HCT116 (cell line): ENCODE data around the gene GAL3ST2. TPM values are rescaled to one million over a fixed set of nuclear protein-coding genes. Genes with fewer than 3 reads are reported as not detected.
A peak's percentile ranks its signal among the peaks of the same experiment; 100 is the strongest.
"Not testable (repeated sequence)": the region's sequence is repeated elsewhere in the genome, so short reads cannot be mapped to it uniquely, and the experiment has no call there.

Experiments used
- ATAC-seq: fragments of 200-7000 bp; cut with Tn5 transposase; 2 replicates; pipeline ENCODE4 v1.9.1; 2020; ENCODE audit warnings: mild to moderate bottlenecking, moderate library complexity
- BruUV-seq: library from RNA; stranded (reverse); fragments of 400-500 nt; replicated peaks from 2 replicates; lab custom pipeline; 2021; lab: Mats Ljungman, UMichigan
- CTCF ChIA-PET: fragments of 300-600 bp; sonication (Branson Sonifier 250); formaldehyde crosslinking; loops from one replicate; lab custom pipeline; 2021; ENCODE audit warnings: antibody characterized with exemption; lab: Charles Lee
- POLR2A ChIA-PET: fragments of 300-600, 350-600 bp; sonication (Branson Sonifier 250); formaldehyde crosslinking; loops from one replicate; lab custom pipeline; 2021; ENCODE audit warnings: antibody characterized with exemption; lab: Charles Lee
- RAD21 ChIA-PET, 2 experiments: fragments of 300-600 bp; sonication (Branson Sonifier 250); formaldehyde crosslinking; loops; one replicate each; lab custom pipeline; 2023; ENCODE audit warnings: low total read pairs in 2 of 2; ENCODE audit not compliant: uncharacterized antibody in 2 of 2, unreplicated experiment in 2 of 2, low non-redundant PET in 1 of 2; lab: Charles Lee
- DNase-seq: peaks from one replicate; pipeline ENCODE4 v3.0.0-alpha.2; 2010; ENCODE audit warnings: low read depth, low spot score
- H2AFZ ChIP-seq: fragments of 200-600 bp; shearing (Covaris generic), sonication (generic); 2 replicates; pipeline ENCODE4 v1.6.1; 2017; ENCODE audit warnings: low read depth, mixed run types, mixed read lengths, antibody characterized with exemption, low read length; ENCODE audit not compliant: poor library complexity, severe bottlenecking
- H3K27ac ChIP-seq: 2 replicates; pipeline ENCODE4 v1.5.1; 2012; ENCODE audit warnings: low read depth, low read length
- H3K27me3 ChIP-seq: fragments of 200-600 bp; sonication (generic); 2 replicates; pipeline ENCODE4 v1.6.1; 2016; ENCODE audit warnings: mixed run types, low read length, mixed read lengths; ENCODE audit not compliant: insufficient read depth
- H3K36me3 ChIP-seq, 2 experiments: fragments of 200-500 bp in 1 of 2; fragments of 200-600 bp in 1 of 2; sonication (Bioruptor generic) in 1 of 2; sonication (generic) in 1 of 2; 2 replicates each; pipeline versions ENCODE4 v1.5.1 to v1.6.1; 2014 to 2016; ENCODE audit warnings: low read length in 2 of 2, inconsistent platforms in 1 of 2, mixed read lengths in 1 of 2, mixed run types in 1 of 2; ENCODE audit not compliant: insufficient read depth in 2 of 2, control insufficient read depth in 1 of 2
- H3K4me1 ChIP-seq, 2 experiments: fragments of 200-600 bp in 1 of 2; sonication (generic) in 1 of 2; 2 replicates each; pipeline versions ENCODE4 v1.5.1 to v1.6.1; 2012 to 2017; ENCODE audit warnings: low read length in 2 of 2, inconsistent platforms in 1 of 2, mild to moderate bottlenecking in 1 of 2, mixed read lengths in 1 of 2, mixed run types in 1 of 2, moderate library complexity in 1 of 2; ENCODE audit not compliant: insufficient read depth in 2 of 2, control insufficient read depth in 1 of 2
- H3K4me2 ChIP-seq: fragments of 200-600 bp; sonication (generic); 2 replicates; pipeline ENCODE4 v1.6.1; 2017; ENCODE audit warnings: mixed run types, low read length, mixed read lengths
- H3K4me3 ChIP-seq, 2 experiments: fragments of 200-600 bp in 1 of 2; sonication (generic) in 1 of 2; replicated peaks in 1 of 2; 2 replicates each; pipeline ENCODE4 v1.5.1; 2011 to 2016; ENCODE audit warnings: low read length in 2 of 2, control low read depth in 1 of 2, low read depth in 1 of 2, mild to moderate bottlenecking in 1 of 2, mixed read lengths in 1 of 2, mixed run types in 1 of 2
- H3K79me2 ChIP-seq: fragments of 200-600 bp; sonication (generic); 2 replicates; pipeline ENCODE4 v1.6.1; 2017; ENCODE audit warnings: mild to moderate bottlenecking, mixed run types, low read length, moderate library complexity, mixed read lengths; ENCODE audit not compliant: insufficient read depth
- H3K9ac ChIP-seq: fragments of 200-600 bp; sonication (generic); 2 replicates; pipeline ENCODE4 v1.6.1; 2016; ENCODE audit warnings: low read length, mixed read lengths
- H3K9me2 ChIP-seq: fragments of 200-600 bp; sonication (generic), shearing (Covaris generic); 2 replicates; pipeline ENCODE4 v1.6.1; 2017; ENCODE audit warnings: mixed run types, mild to moderate bottlenecking, moderate library complexity; ENCODE audit not compliant: insufficient read depth
- H3K9me3 ChIP-seq, 2 experiments: fragments of 200-500 bp in 1 of 2; fragments of 200-600 bp in 1 of 2; sonication (Bioruptor generic) in 1 of 2; sonication (generic) in 1 of 2; 2 replicates each; pipeline ENCODE4 v1.6.1; 2014 to 2017; ENCODE audit warnings: low read length in 2 of 2, mixed read lengths in 2 of 2, inconsistent platforms in 1 of 2, low read depth in 1 of 2, mild to moderate bottlenecking in 1 of 2, mixed run types in 1 of 2, moderate library complexity in 1 of 2; ENCODE audit not compliant: control insufficient read depth in 1 of 2, insufficient read depth in 1 of 2
- H4K20me1 ChIP-seq: fragments of 200-600 bp; sonication (generic), shearing (Covaris generic); 2 replicates; pipeline ENCODE4 v1.6.1; 2017; ENCODE audit warnings: mixed run types, mild to moderate bottlenecking, moderate library complexity; ENCODE audit not compliant: insufficient read depth
- ATF3 ChIP-seq: IDR thresholded peaks from 2 replicates; pipeline ENCODE4 v1.6.1; 2012
- CTCF ChIP-seq, 3 experiments: fragments of 200-600 bp in 1 of 3; sonication (generic) in 1 of 3; IDR thresholded peaks in 2 of 3; conservative IDR thresholded peaks in 1 of 3; 2 replicates each; pipeline ENCODE4 v1.5.1; 2012 to 2017; ENCODE audit warnings: low read depth in 2 of 3, low read length in 2 of 3, antibody characterized with exemption in 1 of 3, borderline replicate concordance in 1 of 3, control low read depth in 1 of 3, mild to moderate bottlenecking in 1 of 3, mixed read lengths in 1 of 3, mixed run types in 1 of 3, moderate library complexity in 1 of 3; ENCODE audit not compliant: insufficient read depth in 1 of 3
- intact Hi-C: fragments of 100-400 bp; cut with micrococcal nuclease; formaldehyde crosslinking; loops from 2 replicates; pipeline ENCODE4 v1.10.0; 2022
- total RNA-seq: library from RNA; stranded (reverse); gene quantifications from one replicate; pipeline ENCODE4 v1.2.1, GENCODE V29; 2021; ENCODE audit not compliant: unreplicated experiment

GAL3ST2 gene
- total RNA-seq, 1 experiment from 2014 or later: 0.44 TPM

DNA sequence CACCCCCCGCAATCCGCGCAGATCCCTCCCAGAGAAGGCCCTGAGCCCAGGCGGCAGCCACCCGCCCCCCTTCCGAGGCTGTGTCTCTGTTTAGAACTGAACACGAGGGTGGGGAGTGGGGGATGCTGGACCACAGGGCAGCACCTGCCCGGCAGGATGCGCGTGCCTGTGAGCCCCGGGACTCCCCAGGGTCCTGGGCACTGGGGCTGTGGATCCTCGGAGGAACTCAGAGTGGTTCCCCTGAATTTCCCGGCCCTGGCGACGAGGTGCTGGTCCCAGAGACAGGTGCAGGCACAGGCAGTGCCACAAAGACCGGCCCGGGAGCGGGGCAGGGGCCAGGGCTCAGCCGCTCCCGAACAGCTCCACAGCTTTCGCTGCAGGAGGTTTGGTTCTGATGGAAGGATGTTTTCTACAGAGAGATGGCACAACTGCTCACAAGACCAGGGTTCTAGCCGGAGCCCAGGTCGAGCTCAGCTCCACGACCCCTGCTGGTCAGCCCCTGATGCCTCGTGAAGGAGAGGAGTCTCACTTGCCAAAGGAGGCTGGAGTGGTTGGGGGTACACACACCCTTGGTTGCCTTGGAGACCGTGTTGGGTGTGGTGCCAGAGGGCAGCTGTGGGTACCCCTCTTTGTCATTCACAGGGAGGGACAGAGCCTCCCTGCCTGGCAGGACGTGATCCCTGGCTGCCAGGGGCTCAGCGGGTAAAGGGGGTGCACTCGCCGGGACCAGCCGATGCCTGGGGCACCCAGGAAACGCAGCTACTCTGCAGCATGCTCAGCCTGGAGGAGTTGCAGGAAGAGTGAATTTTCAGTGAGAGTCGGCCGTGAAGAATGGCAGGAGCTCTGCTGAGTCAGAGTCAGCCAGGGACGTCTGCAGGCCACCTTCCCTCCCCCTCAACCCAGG is 28.0 kb downstream of the GAL3ST2 start:
- no TSS peak for BruUV-seq
- no peaks in the 10 kb centered on the region for H3K9me2 ChIP-seq
- TF ChIP-seq CTCF (IDR thresholded peaks at IDR 0.05 in 2 of 3, conservative IDR thresholded peaks at IDR 0.05 in 1 of 3; ENCODE audit: borderline replicate concordance in 1 of 3, insufficient read depth in 1 of 3, low read depth in 2 of 3, low read length in 2 of 3) (0 out of 6 replicates have a peak, but pooled peaks of 1 of the 3 experiments have one; percentile 4), ATF3 (no peak)
- no peak overlapping the region for H2AFZ ChIP-seq
- H3K36me3 ChIP-seq: no peaks in the 10 kb centered on the region
- no peaks in the 10 kb centered on the region for H3K27me3 ChIP-seq
- H3K27ac ChIP-seq: no peak overlapping the region
- no peak overlapping the region for H3K4me2 ChIP-seq
- intact Hi-C loops: no loop called here
- RAD21 ChIA-PET: no interaction called here
- CTCF ChIA-PET: no interaction called here
- H4K20me1 ChIP-seq: no peaks in the 10 kb centered on the region
- no peak for DNase-seq
- H3K9me3 ChIP-seq: no peaks in the 10 kb centered on the region
- no peaks in the 10 kb centered on the region for H3K4me1 ChIP-seq
- no peaks in the 10 kb centered on the region for H3K79me2 ChIP-seq
- H3K9ac ChIP-seq: no peak overlapping the region
- POLR2A ChIA-PET: no interaction called here
- H3K4me3 ChIP-seq: no peak overlapping the region
- ATAC-seq: peak; percentile 23; the same call in 1 of the 2 replicates

DNA sequence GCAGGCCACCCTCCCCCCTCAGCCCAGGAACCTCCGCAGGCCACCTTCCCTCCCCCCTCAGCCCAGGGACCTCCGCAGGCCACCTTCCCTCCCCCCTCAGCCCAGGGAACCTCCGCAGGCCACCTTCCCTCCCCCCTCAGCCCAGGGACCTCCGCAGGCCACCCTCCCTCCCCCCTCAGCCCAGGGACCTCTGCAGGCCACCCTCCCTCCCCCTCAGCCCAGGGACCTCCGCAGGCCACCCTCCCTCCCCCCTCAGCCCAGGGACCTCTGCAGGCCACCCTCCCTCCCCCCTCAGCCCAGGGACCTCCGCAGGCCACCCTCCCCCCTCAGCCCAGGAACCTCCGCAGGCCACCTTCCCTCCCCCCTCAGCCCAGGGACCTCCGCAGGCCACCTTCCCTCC is 29.6 kb downstream of the GAL3ST2 start:
- H3K27ac ChIP-seq, H3K9me2 ChIP-seq, H3K4me1 ChIP-seq, ATAC-seq, intact Hi-C loops, H3K79me2 ChIP-seq, POLR2A ChIA-PET, H3K27me3 ChIP-seq, BruUV-seq, H3K36me3 ChIP-seq, H3K4me2 ChIP-seq, H2AFZ ChIP-seq, DNase-seq, H3K4me3 ChIP-seq, RAD21 ChIA-PET, H4K20me1 ChIP-seq, H3K9me3 ChIP-seq, CTCF ChIA-PET, H3K9ac ChIP-seq: not testable (repeated sequence)
